Measurements from ENCODE around the gene UNC45A.
A peak's percentile ranks its signal among the peaks of the same experiment; 100 is the strongest.
"Not testable (repeated sequence)": the region's sequence is repeated elsewhere in the genome, so short reads cannot be mapped to it uniquely, and the experiment has no call there.

UNC45A gene

DNA sequence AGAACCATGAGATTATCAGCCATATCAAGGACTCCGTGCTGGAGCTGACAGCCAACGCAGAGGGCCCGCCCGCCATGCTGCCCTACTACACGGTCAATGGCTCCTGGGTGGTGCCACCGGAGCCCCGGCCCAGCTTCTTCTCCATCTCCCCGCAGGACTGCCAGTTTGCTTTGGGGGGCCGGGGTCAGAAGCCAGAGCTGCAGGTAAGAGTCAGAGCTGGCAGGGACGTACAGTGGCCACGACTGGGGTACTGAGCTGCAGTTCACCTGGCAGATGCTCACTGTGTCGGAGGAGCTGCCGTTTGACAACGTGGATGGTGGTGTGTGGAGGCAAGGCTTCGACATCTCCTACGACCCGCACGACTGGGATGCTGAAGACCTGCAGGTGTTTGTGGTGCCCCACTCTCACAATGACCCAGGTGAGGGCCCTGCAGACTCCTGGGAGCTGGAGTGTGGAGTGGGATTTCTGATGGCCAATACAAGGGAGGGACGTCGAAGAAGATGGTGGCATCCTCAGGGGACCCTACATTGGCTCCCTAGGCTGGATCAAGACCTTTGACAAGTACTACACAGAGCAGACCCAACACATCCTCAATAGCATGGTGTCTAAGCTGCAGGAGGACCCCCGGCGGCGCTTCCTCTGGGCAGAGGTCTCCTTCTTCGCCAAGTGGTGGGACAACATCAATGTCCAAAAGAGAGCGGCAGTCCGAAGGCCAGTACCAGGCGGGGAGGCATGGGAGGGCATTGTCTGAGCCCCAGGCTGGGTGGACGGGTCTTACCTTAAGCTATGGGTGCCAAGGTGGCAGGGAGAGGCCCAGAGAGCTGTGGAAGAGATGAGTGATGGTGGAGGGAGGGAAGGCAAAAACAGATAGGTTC lies 29.5 kb upstream of the UNC45A start:
- TF ChIP-seq, protein P1, sequence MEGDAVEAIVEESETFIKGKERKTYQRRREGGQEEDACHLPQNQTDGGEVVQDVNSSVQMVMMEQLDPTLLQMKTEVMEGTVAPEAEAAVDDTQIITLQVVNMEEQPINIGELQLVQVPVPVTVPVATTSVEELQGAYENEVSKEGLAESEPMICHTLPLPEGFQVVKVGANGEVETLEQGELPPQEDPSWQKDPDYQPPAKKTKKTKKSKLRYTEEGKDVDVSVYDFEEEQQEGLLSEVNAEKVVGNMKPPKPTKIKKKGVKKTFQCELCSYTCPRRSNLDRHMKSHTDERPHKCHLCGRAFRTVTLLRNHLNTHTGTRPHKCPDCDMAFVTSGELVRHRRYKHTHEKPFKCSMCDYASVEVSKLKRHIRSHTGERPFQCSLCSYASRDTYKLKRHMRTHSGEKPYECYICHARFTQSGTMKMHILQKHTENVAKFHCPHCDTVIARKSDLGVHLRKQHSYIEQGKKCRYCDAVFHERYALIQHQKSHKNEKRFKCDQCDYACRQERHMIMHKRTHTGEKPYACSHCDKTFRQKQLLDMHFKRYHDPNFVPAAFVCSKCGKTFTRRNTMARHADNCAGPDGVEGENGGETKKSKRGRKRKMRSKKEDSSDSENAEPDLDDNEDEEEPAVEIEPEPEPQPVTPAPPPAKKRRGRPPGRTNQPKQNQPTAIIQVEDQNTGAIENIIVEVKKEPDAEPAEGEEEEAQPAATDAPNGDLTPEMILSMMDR (IDR thresholded peaks at IDR 0.05) = no peak
- intact Hi-C loops (cut with DNase I; ENCODE audit: low total_unique reads) = no loop called here
- Histone ChIP-seq H3K4me1 (peaks cover 0 to 22% (median 12%) of the 10 kb centered on the region in 4 donors), H3K4me3 (no peak overlapping the region), H3K9me3 (no peaks in the 10 kb centered on the region), H3K27me3 (no peaks in the 10 kb centered on the region), H3K27ac (no peak overlapping the region), H3K36me3 (peaks cover 53 to 57% (median 53%) of the 10 kb centered on the region in 3 donors)
- no peak for DNase-seq

DNA sequence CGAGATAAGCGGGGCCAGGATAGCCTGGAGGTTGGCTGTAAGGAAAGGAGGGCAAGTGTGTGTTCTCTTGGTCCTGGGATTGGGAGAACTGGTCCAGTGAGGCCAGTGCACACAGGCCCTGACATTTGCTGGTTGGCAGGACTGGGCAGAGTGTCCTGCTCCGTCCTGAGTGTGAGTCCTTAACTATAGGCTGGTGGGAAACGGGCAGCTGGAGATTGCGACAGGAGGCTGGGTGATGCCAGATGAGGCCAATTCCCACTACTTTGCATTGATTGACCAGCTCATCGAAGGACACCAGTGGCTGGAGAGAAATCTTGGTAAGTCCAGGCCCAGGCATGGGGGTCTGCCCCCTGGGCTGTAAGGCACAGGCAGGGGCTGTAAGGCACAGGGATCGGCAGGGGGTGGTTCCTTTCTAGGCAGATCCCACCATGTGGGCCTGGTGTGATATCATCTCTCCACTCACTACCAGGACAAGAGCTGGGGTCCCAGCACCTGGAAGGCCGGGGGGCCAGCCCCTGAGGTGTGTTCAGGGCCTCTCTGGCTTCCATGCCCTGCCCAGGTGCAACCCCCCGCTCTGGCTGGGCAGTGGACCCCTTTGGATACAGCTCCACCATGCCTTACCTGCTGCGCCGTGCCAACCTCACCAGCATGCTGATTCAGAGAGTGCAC lies 28.8 kb upstream of the UNC45A start:
- Histone ChIP-seq H3K9me3 (no peaks in the 10 kb centered on the region), H3K4me1 (peaks cover 0 to 22% (median 12%) of the 10 kb centered on the region in 4 donors), H3K27me3 (no peaks in the 10 kb centered on the region), H3K27ac (no peak overlapping the region), H3K4me3 (no peak overlapping the region), H3K36me3 (peaks cover 61 to 65% (median 61%) of the 10 kb centered on the region in 3 donors)
- no peak for DNase-seq
- TF ChIP-seq, protein P1 (IDR thresholded peaks at IDR 0.05) = no peak
- intact Hi-C loops (cut with DNase I; ENCODE audit: low total_unique reads) = no loop called here

DNA sequence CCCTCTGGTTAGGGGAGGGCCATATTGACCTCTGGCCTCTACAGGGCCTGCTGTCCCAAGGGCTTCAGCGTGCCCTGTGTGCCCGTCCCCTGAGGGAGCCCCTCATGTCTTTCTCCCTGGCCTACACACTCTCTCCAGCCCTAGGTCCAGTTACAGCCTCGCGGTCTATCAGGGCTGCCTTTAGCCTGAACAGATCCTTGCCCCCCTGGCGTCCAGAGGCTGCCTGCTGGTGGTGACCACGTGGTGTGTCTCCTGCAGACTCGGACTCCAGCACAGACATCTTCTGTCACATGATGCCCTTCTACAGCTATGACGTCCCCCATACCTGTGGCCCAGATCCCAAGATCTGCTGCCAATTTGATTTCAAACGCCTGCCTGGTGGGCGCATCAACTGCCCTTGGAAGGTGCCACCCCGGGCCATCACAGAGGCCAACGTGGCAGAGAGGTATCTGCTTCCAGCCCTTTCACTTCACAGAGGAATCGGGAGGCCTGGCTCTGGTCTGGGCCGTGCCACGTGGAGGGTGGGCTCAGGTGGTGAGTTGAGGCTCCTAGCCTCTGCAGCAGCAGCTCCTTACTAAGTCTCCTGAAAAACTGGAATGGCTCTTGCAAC lies 27.9 kb upstream of the UNC45A start:
- H3K27ac ChIP-seq = no peak overlapping the region

DNA sequence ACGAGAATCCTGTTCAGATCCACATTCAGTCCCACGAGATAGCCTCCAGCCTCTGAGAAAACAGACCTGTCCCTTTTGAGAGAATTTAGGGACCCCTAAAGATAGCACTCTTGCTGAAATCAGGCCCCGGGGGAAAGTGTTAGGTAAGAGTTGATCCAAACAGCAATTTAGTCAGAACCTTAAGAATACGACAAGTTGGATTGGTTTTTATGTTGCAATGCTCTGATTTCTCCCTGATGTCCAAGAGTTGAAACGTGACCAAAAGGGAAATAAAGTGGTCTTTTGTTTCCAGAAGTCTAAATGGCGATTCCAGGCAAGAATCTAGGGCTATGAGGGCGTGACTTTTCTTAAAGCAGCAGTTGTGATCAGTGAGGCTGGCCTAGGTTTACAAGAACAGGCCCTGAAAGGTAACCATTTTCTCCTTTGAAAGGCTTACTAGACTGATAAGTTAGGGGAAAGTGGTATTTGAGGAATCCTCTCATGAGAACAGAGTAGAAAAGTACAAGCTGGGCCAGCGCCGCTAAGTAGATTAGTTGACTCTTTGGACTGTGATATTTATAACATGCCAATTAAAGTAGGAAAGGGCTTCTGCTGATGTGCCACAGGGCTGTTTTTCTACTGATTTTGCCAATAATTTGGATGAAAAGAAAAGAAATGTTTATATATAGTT lies 27.1 kb upstream of the UNC45A start:
- Histone ChIP-seq H3K27ac (no peak overlapping the region), H3K36me3 (peaks cover 77 to 82% (median 77%) of the 10 kb centered on the region in 3 donors), H3K27me3 (no peaks in the 10 kb centered on the region), H3K4me1 (peaks cover 0 to 16% (median 9%) of the 10 kb centered on the region in 4 donors), H3K4me3 (no peak overlapping the region), H3K9me3 (no peaks in the 10 kb centered on the region)
- intact Hi-C loops (cut with DNase I; ENCODE audit: low total_unique reads) = no loop called here
- DNase-seq = peak in 1 of 2 donors; percentile 51
- TF ChIP-seq, protein P1 (IDR thresholded peaks at IDR 0.05) = no peak

More for the DNA sequence above, 27.9 kb upstream of the UNC45A start:
- DNase-seq = no peak
- H3K27me3 ChIP-seq = no peaks in the 10 kb centered on the region
- peaks cover 0 to 16% (median 9%) of the 10 kb centered on the region in 4 donors for H3K4me1 ChIP-seq
- peaks cover 69 to 73% (median 69%) of the 10 kb centered on the region in 3 donors for H3K36me3 ChIP-seq
- intact Hi-C loops (cut with DNase I; ENCODE audit: low total_unique reads) = no loop called here
- no peak overlapping the region for H3K4me3 ChIP-seq
- no peaks in the 10 kb centered on the region for H3K9me3 ChIP-seq
- TF ChIP-seq, protein P1 (IDR thresholded peaks at IDR 0.05) = no peak

DNA sequence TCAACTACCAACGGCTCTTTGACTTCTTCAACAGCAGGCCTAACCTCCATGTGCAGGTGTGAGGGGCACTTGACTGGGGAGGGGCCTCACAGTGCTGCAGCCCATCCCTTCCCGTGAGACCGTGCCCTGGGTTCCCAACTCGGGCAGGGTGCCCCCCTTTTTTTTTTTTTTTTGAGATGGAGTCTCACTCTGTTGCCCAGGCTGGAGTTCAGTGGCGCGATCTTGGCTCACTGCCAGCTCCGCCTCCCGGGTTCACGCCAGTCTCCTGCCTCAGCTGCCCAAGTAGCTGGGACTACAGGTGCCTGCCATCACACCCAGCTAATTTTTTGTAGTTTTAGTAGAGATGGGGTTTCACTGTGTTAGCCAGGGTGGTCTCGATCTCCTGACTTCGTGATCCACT lies 25.6 kb upstream of the UNC45A start:
- H3K27ac ChIP-seq, DNase-seq, H3K9me3 ChIP-seq: not testable (repeated sequence)

More for the DNA sequence above, 25.6 kb upstream of the UNC45A start:
- H3K4me1 ChIP-seq; intact Hi-C loops (cut with DNase I; ENCODE audit: low total_unique reads); H3K4me3 ChIP-seq; H3K27me3 ChIP-seq: not testable (repeated sequence)
- peaks cover 92 to 96% (median 92%) of the 10 kb centered on the region in 3 donors for H3K36me3 ChIP-seq

Data from tibial artery (tissue), 4 donors.